HK-2 (cell line): ENCODE results near the gene WDR47.
"Not testable (repeated sequence)": the region's sequence is repeated elsewhere in the genome, so short reads cannot be mapped to it uniquely, and the experiment has no call there.

Source experiments
- DNase-seq: peaks from one replicate; pipeline ENCODE4 v3.0.0-alpha.2; 2018; ENCODE audit not compliant: unreplicated experiment

WDR47 gene

GRCh38 chr1:109052145-109052544 lies 10.2 kb upstream of the WDR47 start:
- not testable (repeated sequence) for DNase-seq

- no peak for DNase-seq
Measured at GRCh38 chr1:109050228-109050995, 8.5 kb upstream of the WDR47 start.

- no peak for DNase-seq
Measured at GRCh38 chr1:109048335-109048734, 6.4 kb upstream of the WDR47 start.

GRCh38 chr1:109047339-109047738 lies 5.4 kb upstream of the WDR47 start:
- DNase-seq: no peak

GRCh38 chr1:109046671-109047070 lies 4.8 kb upstream of the WDR47 start:
- no peak for DNase-seq

GRCh38 chr1:109045595-109045994 lies 3.7 kb upstream of the WDR47 start:
- no peak for DNase-seq

- DNase-seq: peak; percentile 38
Measured at GRCh38 chr1:109040989-109041620, 797 bp downstream of the WDR47 start.

- DNase-seq: no peak
Measured at GRCh38 chr1:109040627-109040988, 1.3 kb downstream of the WDR47 start.

- DNase-seq: no peak
Measured at GRCh38 chr1:109034382-109034781, 7.5 kb downstream of the WDR47 start.

- DNase-seq: not testable (repeated sequence)
Measured at GRCh38 chr1:109029493-109029892, 12.4 kb downstream of the WDR47 start.

GRCh38 chr1:109027841-109028240 lies 14.1 kb downstream of the WDR47 start:
- no peak for DNase-seq

GRCh38 chr1:109025694-109026093 lies 16.2 kb downstream of the WDR47 start:
- no peak for DNase-seq

- no peak for DNase-seq
Measured at GRCh38 chr1:109024646-109025045, 17.3 kb downstream of the WDR47 start.

GRCh38 chr1:109020693-109021257 lies 21.1 kb downstream of the WDR47 start:
- DNase-seq: no peak

- not testable (repeated sequence) for DNase-seq
Measured at GRCh38 chr1:109017719-109018118, 24.2 kb downstream of the WDR47 start.

- no peak for DNase-seq
Measured at GRCh38 chr1:109017134-109017533, 24.8 kb downstream of the WDR47 start.

- no peak for DNase-seq
Measured at GRCh38 chr1:109011335-109011734, 30.6 kb downstream of the WDR47 start.

- not testable (repeated sequence) for DNase-seq
Measured at GRCh38 chr1:108996622-108997021, 45.3 kb downstream of the WDR47 start.

- no peak for DNase-seq
Measured at GRCh38 chr1:108983114-108983513, 58.8 kb downstream of the WDR47 start.

GRCh38 chr1:108976658-108977057 lies 65.2 kb downstream of the WDR47 start:
- DNase-seq: no peak

- DNase-seq: no peak
Measured at GRCh38 chr1:108972951-108973350, 69.0 kb downstream of the WDR47 start.

GRCh38 chr1:108969346-108969745 lies 72.6 kb downstream of the WDR47 start:
- DNase-seq: no peak

- DNase-seq: peak; percentile 96
Measured at GRCh38 chr1:108963052-108963686, 78.7 kb downstream of the WDR47 start, which contains the start of gene CLCC1. CLCC1 (minus strand) TSS chr1:108963484; CDS start chr1:108950437, 13,047 bp downstream.
